ENCODE results near the gene CYB5D1.

DNA sequence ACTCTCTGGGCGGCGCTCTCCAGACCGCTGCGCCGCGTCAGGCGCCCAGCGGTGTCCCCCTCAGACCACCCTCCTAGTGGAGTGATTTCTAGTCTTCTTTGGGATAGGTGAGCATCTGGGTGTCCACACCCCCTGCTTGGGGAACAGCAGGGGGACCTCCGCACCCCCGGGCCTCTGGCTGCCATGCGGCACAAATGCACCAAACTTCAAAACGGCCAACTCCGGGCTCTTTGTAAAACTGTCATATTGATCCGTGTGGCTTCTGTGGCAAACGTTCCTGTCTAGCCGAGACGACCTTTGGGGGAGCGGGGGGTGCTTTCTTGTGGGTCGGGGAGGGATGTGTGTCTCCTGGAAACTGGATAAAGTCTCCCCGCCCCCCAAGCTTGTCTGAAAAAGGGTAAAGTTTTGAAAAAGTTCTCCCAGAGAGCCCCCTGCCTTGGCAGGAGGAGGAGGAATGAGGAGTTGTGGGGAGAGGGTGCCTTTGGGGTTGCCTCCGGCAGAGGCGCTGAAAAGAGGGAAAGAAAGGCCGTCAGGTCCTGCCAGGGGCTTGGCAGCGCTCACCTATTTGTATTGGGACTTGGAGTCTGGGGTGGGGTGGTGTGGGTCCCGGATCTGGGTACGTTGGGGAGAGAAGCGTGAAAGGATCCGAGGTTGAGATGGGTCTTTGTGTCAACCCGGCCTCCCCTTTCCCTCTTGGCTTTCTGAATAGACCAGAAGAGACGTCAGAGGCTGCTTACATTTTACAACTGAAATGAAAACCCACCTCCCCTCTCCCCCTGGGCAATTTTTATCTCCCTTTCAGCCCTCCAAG is 28.6 kb downstream of the CYB5D1 start:
- TF ChIP-seq POLR2A (IDR thresholded peaks at IDR 0.05; ENCODE audit: extremely low read depth, insufficient read length), result no peak
- TF ChIP-seq MYC (IDR thresholded peaks at IDR 0.05; ENCODE audit: low read depth, low read length), result no peak
- TF ChIP-seq, protein P1, sequence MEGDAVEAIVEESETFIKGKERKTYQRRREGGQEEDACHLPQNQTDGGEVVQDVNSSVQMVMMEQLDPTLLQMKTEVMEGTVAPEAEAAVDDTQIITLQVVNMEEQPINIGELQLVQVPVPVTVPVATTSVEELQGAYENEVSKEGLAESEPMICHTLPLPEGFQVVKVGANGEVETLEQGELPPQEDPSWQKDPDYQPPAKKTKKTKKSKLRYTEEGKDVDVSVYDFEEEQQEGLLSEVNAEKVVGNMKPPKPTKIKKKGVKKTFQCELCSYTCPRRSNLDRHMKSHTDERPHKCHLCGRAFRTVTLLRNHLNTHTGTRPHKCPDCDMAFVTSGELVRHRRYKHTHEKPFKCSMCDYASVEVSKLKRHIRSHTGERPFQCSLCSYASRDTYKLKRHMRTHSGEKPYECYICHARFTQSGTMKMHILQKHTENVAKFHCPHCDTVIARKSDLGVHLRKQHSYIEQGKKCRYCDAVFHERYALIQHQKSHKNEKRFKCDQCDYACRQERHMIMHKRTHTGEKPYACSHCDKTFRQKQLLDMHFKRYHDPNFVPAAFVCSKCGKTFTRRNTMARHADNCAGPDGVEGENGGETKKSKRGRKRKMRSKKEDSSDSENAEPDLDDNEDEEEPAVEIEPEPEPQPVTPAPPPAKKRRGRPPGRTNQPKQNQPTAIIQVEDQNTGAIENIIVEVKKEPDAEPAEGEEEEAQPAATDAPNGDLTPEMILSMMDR (IDR thresholded peaks at IDR 0.05; ENCODE audit: low read depth, low read length), result no peak

Data from NB4 (cell line).